Neutrophil (primary cell): Measurements from ENCODE around the gene SH3RF3.

Experiments used
- H3K27ac ChIP-seq: fragments of 200-600 bp; sonication (generic); 2 replicates; pipeline ENCODE4 v1.5.1; 2016; ENCODE audit warnings: mild to moderate bottlenecking, moderate library complexity
- H3K27me3 ChIP-seq: fragments of 200-600 bp; sonication (generic); 2 replicates; pipeline ENCODE4 v1.6.0; 2016; ENCODE audit warnings: mild to moderate bottlenecking
- H3K36me3 ChIP-seq: fragments of 200-600 bp; sonication (generic); 2 replicates; pipeline ENCODE4 v1.5.1; 2017
- H3K4me1 ChIP-seq, 2 experiments: fragments of 200-600 bp in 1 of 2; sonication (generic) in 1 of 2; 1 replicate in 1 of 2; 2 replicates in 1 of 2; pipeline versions ENCODE4 v1.5.1 to v1.6.1; 2013 to 2016; ENCODE audit warnings: low read depth in 1 of 2, low read length in 1 of 2, mild to moderate bottlenecking in 1 of 2, moderate library complexity in 1 of 2; ENCODE audit not compliant: control insufficient read depth in 1 of 2, insufficient read depth in 1 of 2
- H3K4me3 ChIP-seq, 2 experiments: fragments of 200-600 bp in 1 of 2; sonication (generic) in 1 of 2; 1 replicate in 1 of 2; 2 replicates in 1 of 2; pipeline ENCODE4 v1.5.1; 2013 to 2016; ENCODE audit warnings: low read depth in 1 of 2, low read length in 1 of 2, mild to moderate bottlenecking in 1 of 2, moderate library complexity in 1 of 2
- H3K9me3 ChIP-seq: fragments of 200-600 bp; sonication (generic); 2 replicates; pipeline ENCODE4 v1.5.1; 2016
- CTCF ChIP-seq: fragments of 200-600 bp; sonication (generic); IDR thresholded peaks from 2 replicates; pipeline ENCODE4 v1.5.1; 2016; ENCODE audit warnings: antibody characterized with exemption

Gene SH3RF3

GRCh38 chr2:109200616-109201464 is 71.8 kb downstream of the SH3RF3 start:
- Histone ChIP-seq H3K36me3 (no peaks in the 10 kb centered on the region), H3K27ac (no peak overlapping the region), H3K4me3 (no peak overlapping the region), H3K4me1 (no peaks in the 10 kb centered on the region), H3K27me3 (no peaks in the 10 kb centered on the region), H3K9me3 (no peaks in the 10 kb centered on the region)
- TF ChIP-seq CTCF, result no peak

- Histone ChIP-seq H3K9me3 (no peaks in the 10 kb centered on the region), H3K27me3 (no peaks in the 10 kb centered on the region), H3K4me3 (no peak overlapping the region), H3K4me1 (peaks cover 0 to 2% of the 10 kb centered on the region in 2 experiments), H3K36me3 (no peaks in the 10 kb centered on the region), H3K27ac (no peak overlapping the region)
- TF ChIP-seq CTCF, result no peak
These were observed 72.7 kb downstream of the SH3RF3 start for GRCh38 chr2:109201465-109202327.

- no peak for TF ChIP-seq CTCF
- Histone ChIP-seq H3K4me3 (no peak overlapping the region), H3K9me3 (no peaks in the 10 kb centered on the region), H3K27ac (no peak overlapping the region), H3K27me3 (no peaks in the 10 kb centered on the region), H3K36me3 (no peaks in the 10 kb centered on the region), H3K4me1 (peaks cover 0 to 7% of the 10 kb centered on the region in 2 experiments)
These were observed 73.5 kb downstream of the SH3RF3 start for GRCh38 chr2:109202486-109202885.

- H3K4me1 ChIP-seq, result peaks cover 2 to 14% of the 10 kb centered on the region in 2 experiments
- no peak overlapping the region for H3K27ac ChIP-seq
- no peaks in the 10 kb centered on the region for H3K27me3 ChIP-seq
- no peaks in the 10 kb centered on the region for H3K9me3 ChIP-seq
- TF ChIP-seq CTCF, result no peak
- H3K36me3 ChIP-seq, result no peaks in the 10 kb centered on the region
- no peak overlapping the region for H3K4me3 ChIP-seq
These were observed 74.4 kb downstream of the SH3RF3 start for GRCh38 chr2:109203246-109204011.

- TF ChIP-seq CTCF, result no peak
- H3K27ac ChIP-seq, result no peak overlapping the region
- H3K9me3 ChIP-seq, result no peaks in the 10 kb centered on the region
- H3K4me3 ChIP-seq, result no peak overlapping the region
- no peaks in the 10 kb centered on the region for H3K27me3 ChIP-seq
- no peaks in the 10 kb centered on the region for H3K36me3 ChIP-seq
- H3K4me1 ChIP-seq, result peaks cover 12 to 24% of the 10 kb centered on the region in 2 experiments
These were observed 75.4 kb downstream of the SH3RF3 start for GRCh38 chr2:109204412-109204811.
